Subcutaneous abdominal adipose tissue (tissue), 5 donors: ENCODE results near the gene HECW1.

ENCODE experiments used
- H3K27ac ChIP-seq: one replicate; pipeline ENCODE4 v1.7.0; 2013; ENCODE audit warnings: low read depth, mild to moderate bottlenecking, inconsistent platforms, low read length, moderate library complexity
- H3K27me3 ChIP-seq, 5 donors: one replicate each; pipeline ENCODE4 v1.7.0; 2013; ENCODE audit warnings: low read length in 5 of 5, inconsistent platforms in 1 of 5; ENCODE audit not compliant: control insufficient read depth in 5 of 5, insufficient read depth in 4 of 5
- H3K36me3 ChIP-seq, 5 donors: one replicate each; pipeline ENCODE4 v1.7.0; 2013; ENCODE audit warnings: low read length in 5 of 5; ENCODE audit not compliant: control insufficient read depth in 5 of 5, insufficient read depth in 5 of 5
- H3K4me1 ChIP-seq, 5 donors: one replicate each; pipeline ENCODE4 v1.7.0; 2013; ENCODE audit warnings: low read length in 5 of 5, mild to moderate bottlenecking in 3 of 5, moderate library complexity in 1 of 5; ENCODE audit not compliant: control insufficient read depth in 5 of 5, insufficient read depth in 5 of 5
- H3K4me3 ChIP-seq, 5 donors: one replicate each; pipeline ENCODE4 v1.7.0; 2013; ENCODE audit warnings: low read length in 5 of 5, low read depth in 1 of 5
- H3K9ac ChIP-seq, 5 donors: one replicate each; pipeline ENCODE4 v1.7.0; 2013; ENCODE audit warnings: low read length in 5 of 5, mild to moderate bottlenecking in 4 of 5, moderate library complexity in 3 of 5
- H3K9me3 ChIP-seq, 5 donors: one replicate each; pipeline ENCODE4 v1.7.0; 2013; ENCODE audit warnings: low read length in 5 of 5; ENCODE audit not compliant: control insufficient read depth in 5 of 5
- donor health status: healthy.
- donor health status: healthy.
- donor health status: healthy.
- donor health status: healthy.
- donor health status: healthy.

HECW1 gene

DNA sequence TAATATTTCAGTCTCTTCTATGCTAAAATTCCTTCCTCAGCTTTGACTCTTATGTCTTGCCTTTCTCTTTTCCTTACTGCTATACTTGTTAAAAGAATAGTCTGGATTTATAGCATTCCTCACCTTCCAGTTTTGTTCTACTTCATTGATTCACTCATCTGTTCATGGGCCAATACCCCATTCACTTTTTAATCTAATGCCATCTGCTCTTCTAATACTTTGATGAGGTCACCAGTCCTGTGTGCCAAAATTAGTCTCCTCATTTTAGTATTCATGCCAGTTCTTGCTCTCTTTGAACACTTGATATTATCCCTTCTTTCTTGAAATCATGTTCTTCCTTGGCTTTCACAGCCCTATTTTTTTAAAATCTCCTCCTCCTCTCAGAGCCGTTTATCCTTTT lies 489.8 kb downstream of the HECW1 start:
- Histone ChIP-seq H3K27me3 (no peaks in the 10 kb centered on the region), H3K9me3 (no peaks in the 10 kb centered on the region), H3K4me1 (no peaks in the 10 kb centered on the region), H3K36me3 (peaks cover 2 to 8% (median 7%) of the 10 kb centered on the region in 5 donors), H3K4me3 (no peak overlapping the region), H3K9ac (no peak overlapping the region), H3K27ac (no peak overlapping the region)

DNA sequence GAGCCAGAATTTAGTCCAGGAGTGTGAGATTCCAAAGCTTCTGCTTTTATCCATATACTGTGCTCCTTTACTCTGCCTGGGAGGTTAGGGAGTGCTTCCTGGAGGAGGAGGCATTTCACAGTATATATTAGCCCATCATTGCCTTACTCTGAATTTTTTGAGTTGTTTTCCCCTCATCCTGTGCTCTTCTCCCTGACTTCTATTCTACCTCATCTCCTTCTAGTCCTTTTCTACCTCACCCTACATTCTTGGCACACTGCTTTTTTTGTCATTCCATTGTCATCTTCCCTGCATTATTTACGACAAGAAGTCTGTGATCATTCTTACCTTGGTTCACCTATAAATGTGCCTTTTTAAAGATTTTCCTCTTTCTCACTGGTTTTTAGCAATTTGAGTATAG lies 491.8 kb downstream of the HECW1 start:
- no peak overlapping the region for H3K9ac ChIP-seq
- H3K27ac ChIP-seq = no peak overlapping the region
- H3K36me3 ChIP-seq = peaks cover 4 to 15% (median 10%) of the 10 kb centered on the region in 5 donors
- H3K4me3 ChIP-seq = no peak overlapping the region
- H3K9me3 ChIP-seq = no peaks in the 10 kb centered on the region
- H3K27me3 ChIP-seq = no peaks in the 10 kb centered on the region
- H3K4me1 ChIP-seq = no peaks in the 10 kb centered on the region

DNA sequence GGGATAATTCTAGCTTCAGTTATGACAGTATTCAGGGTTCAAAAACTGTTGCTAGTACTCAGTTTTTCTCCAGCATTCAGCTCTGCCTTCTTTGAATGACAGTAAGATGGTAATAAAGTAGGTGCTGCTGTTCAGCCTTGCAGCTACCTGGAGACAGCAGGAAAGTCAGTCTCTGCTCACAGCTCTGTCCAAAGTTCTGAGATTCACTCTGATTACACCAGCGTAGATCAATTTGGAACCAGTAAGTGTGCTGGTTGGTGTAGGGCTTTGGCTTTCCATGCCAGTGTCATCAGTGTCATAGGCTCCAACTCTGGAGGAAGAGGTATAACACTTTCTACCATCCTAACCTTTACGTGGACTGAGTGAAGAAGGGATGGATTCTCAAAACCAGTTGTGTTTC lies 496.6 kb downstream of the HECW1 start:
- H3K9me3 ChIP-seq = no peaks in the 10 kb centered on the region

DNA sequence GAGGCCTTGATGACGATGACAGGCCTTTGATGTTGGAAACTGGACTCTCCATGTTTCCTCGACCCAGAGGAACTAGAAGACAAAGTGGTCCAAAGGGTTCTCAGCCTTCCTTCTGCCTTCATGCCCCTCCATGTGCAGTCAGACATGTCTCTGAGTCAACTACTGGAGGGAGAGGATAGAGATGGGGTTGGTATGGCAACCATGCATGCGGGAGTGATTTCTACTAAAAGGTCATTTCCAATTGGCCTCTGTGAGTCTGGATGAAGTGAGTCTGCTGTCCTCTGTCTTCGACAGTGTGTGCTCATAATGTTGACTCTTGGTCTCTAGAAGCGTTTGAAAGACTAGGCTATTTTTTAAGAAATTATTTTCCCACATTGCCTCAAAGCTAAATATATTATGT lies 499.7 kb downstream of the HECW1 start:
- Histone ChIP-seq H3K27ac (peak overlapping the region; percentile 8), H3K4me1 (peaks cover 0 to 19% (median 11%) of the 10 kb centered on the region in 5 donors), H3K27me3 (no peaks in the 10 kb centered on the region), H3K4me3 (no peak overlapping the region), H3K9me3 (no peaks in the 10 kb centered on the region), H3K36me3 (peaks cover 11 to 29% (median 16%) of the 10 kb centered on the region in 5 donors), H3K9ac (no peak overlapping the region)

More for the DNA sequence above, 496.6 kb downstream of the HECW1 start:
- Histone ChIP-seq H3K9ac (no peak overlapping the region), H3K4me1 (peaks cover 0 to 11% (median 6%) of the 10 kb centered on the region in 5 donors), H3K27me3 (no peaks in the 10 kb centered on the region), H3K27ac (no peak overlapping the region), H3K4me3 (no peak overlapping the region), H3K36me3 (peaks cover 10 to 26% (median 14%) of the 10 kb centered on the region in 5 donors)

DNA sequence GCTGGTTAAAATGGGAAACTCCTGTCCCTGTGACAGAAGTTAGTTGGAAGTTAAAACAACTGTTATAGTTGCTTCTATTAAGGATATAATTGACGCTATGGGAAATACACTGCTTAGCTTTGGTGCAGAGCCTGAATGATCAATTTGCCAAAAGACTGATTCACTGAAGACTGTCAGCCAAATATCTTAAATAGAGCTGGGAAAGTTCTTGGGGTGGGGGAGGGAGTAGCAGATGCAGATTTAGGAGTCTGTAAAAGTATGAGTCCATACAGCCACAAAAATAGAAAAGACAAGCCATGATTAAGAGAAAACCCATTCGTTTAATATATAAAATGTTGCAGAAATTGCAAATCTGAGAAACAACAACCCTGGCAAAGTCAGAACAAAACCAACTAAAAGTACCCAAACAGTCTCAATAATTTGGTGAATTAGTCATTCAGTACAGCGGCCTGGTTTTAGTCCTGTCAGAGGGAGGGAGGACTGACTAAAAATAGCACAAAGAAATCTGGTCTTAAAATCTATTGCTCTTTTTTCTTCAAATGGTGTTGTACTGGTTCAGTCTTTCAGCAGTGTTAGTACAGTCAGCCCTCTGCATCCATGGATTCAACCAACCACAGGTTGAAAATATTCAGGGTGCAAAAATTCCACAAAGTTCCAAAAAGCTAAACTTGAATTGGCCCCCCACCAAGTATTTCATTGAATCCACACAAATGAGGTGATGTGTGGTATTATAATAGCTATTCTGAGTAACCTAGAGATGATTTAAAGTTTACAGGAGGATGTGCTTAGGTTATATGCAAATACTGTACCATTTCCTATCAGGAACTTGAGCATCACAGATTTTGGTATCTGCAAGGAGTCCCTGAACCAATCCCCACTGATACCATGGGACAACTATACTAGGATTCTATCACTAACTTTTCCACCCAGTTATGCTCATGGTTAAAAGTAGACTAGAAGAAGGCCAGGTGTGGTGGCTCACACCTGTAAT lies 500.4 kb downstream of the HECW1 start:
- peak overlapping the region; percentile 8 for H3K27ac ChIP-seq
- H3K36me3 ChIP-seq = peaks cover 11 to 30% (median 20%) of the 10 kb centered on the region in 5 donors

More for the DNA sequence above, 500.4 kb downstream of the HECW1 start:
- Histone ChIP-seq H3K27me3 (no peaks in the 10 kb centered on the region), H3K4me3 (no peak overlapping the region), H3K4me1 (peaks cover 0 to 19% (median 11%) of the 10 kb centered on the region in 5 donors), H3K9me3 (no peaks in the 10 kb centered on the region), H3K9ac (no peak overlapping the region)
